ENCODE data around the gene PRELID2. TPM values are rescaled to one million over a fixed set of nuclear protein-coding genes. Genes with fewer than 3 reads are reported as not detected.

Gene PRELID2
- total RNA-seq, 1 experiment from 2014 or later = 27.7 TPM

GRCh38 chr5:145791866-145792265, 43.3 kb downstream of the PRELID2 start:
- no peak overlapping the region for H3K4me2 ChIP-seq
- DNase-seq = no peak
- H3K27ac ChIP-seq = no peak overlapping the region
- TF ChIP-seq EZH2 (IDR thresholded peaks at IDR 0.05; ENCODE audit: low read depth) = no peak
- no peak for TF ChIP-seq CTCF (conservative IDR thresholded peaks at IDR 0.05)
- no peak overlapping the region for H2AFZ ChIP-seq
- H3K79me2 ChIP-seq (ENCODE audit: low read depth) = no peaks in the 10 kb centered on the region
- H3K27me3 ChIP-seq (ENCODE audit: insufficient read depth, low read depth) = no peaks in the 10 kb centered on the region
- H3K4me3 ChIP-seq = no peak overlapping the region
- no TSS peak for BruUV-seq (replicated peaks)
- CTCF ChIA-PET = no interaction called here
- POLR2A ChIA-PET (ENCODE audit: unreplicated experiment) = interaction anchor here (0.7 kb wide), 1 partner anchor 147 kb away, joined by 5 read pairs; no protein-coding TSS in a partner anchor
- no peaks in the 10 kb centered on the region for H3K9me2 ChIP-seq (ENCODE audit: insufficient read depth)
- no peaks in the 10 kb centered on the region for H3K9me3 ChIP-seq (ENCODE audit: insufficient read depth, low read depth)
- no peaks in the 10 kb centered on the region for H3K4me1 ChIP-seq (replicated peaks; ENCODE audit: insufficient read depth)
- H3F3A ChIP-seq (ENCODE audit: insufficient read depth, low read depth) = no peaks in the 10 kb centered on the region
- no peaks in the 10 kb centered on the region for H3K36me3 ChIP-seq (ENCODE audit: low read depth)
- intact Hi-C loops (cut with micrococcal nuclease; ENCODE audit: unreplicated experiment) = no loop called here
- H4K20me1 ChIP-seq (ENCODE audit: insufficient read depth) = no peaks in the 10 kb centered on the region

- no TSS peak for BruUV-seq (replicated peaks)
- ChIA-PET CTCF (no interaction called here), POLR2A (ENCODE audit: unreplicated experiment) (no interaction called here)
Measured at GRCh38 chr5:145787996-145788395, 47.1 kb downstream of the PRELID2 start.

GRCh38 chr5:145787507-145787906, 47.6 kb downstream of the PRELID2 start:
- H3K4me2 ChIP-seq = no peak overlapping the region
- H3K4me1 ChIP-seq (replicated peaks; ENCODE audit: insufficient read depth) = no peaks in the 10 kb centered on the region
- ChIA-PET POLR2A (ENCODE audit: unreplicated experiment) (no interaction called here), CTCF (no interaction called here)
- no peak overlapping the region for H3K27ac ChIP-seq
- no peaks in the 10 kb centered on the region for H3K27me3 ChIP-seq (ENCODE audit: insufficient read depth, low read depth)
- H3K36me3 ChIP-seq (ENCODE audit: low read depth) = no peaks in the 10 kb centered on the region
- no peaks in the 10 kb centered on the region for H3K9me3 ChIP-seq (ENCODE audit: insufficient read depth, low read depth)
- no peak overlapping the region for H2AFZ ChIP-seq
- H3K9me2 ChIP-seq (ENCODE audit: insufficient read depth) = no peaks in the 10 kb centered on the region
- H3F3A ChIP-seq (ENCODE audit: insufficient read depth, low read depth) = no peaks in the 10 kb centered on the region
- DNase-seq = no peak
- H3K79me2 ChIP-seq (ENCODE audit: low read depth) = no peaks in the 10 kb centered on the region
- TF ChIP-seq CTCF (conservative IDR thresholded peaks at IDR 0.05) (no peak), EZH2 (IDR thresholded peaks at IDR 0.05; ENCODE audit: low read depth) (no peak)
- H3K4me3 ChIP-seq = no peak overlapping the region
- no peaks in the 10 kb centered on the region for H4K20me1 ChIP-seq (ENCODE audit: insufficient read depth)
- no TSS peak for BruUV-seq (replicated peaks)
- intact Hi-C loops (cut with micrococcal nuclease; ENCODE audit: unreplicated experiment) = no loop called here

More at GRCh38 chr5:145787996-145788395, 47.1 kb downstream of the PRELID2 start:
- Histone ChIP-seq H3K36me3 (ENCODE audit: low read depth) (no peaks in the 10 kb centered on the region), H4K20me1 (ENCODE audit: insufficient read depth) (no peaks in the 10 kb centered on the region), H3K4me3 (no peak overlapping the region), H3K27me3 (ENCODE audit: insufficient read depth, low read depth) (no peaks in the 10 kb centered on the region), H3K9me3 (ENCODE audit: insufficient read depth, low read depth) (no peaks in the 10 kb centered on the region), H3K4me2 (no peak overlapping the region), H3K9me2 (ENCODE audit: insufficient read depth) (no peaks in the 10 kb centered on the region), H3F3A (ENCODE audit: insufficient read depth, low read depth) (no peaks in the 10 kb centered on the region), H3K27ac (no peak overlapping the region), H3K79me2 (ENCODE audit: low read depth) (no peaks in the 10 kb centered on the region), H2AFZ (no peak overlapping the region), H3K4me1 (replicated peaks; ENCODE audit: insufficient read depth) (no peaks in the 10 kb centered on the region)
- intact Hi-C loops (cut with micrococcal nuclease; ENCODE audit: unreplicated experiment) = no loop called here
- DNase-seq = no peak
- no peak for TF ChIP-seq EZH2 (IDR thresholded peaks at IDR 0.05; ENCODE audit: low read depth)
- TF ChIP-seq CTCF (conservative IDR thresholded peaks at IDR 0.05) = no peak

Data from PC-9 (cell line).